NCI-H2196 (cell line): Measurements from ENCODE around the gene NOL4L.

Experiments
- DNase-seq: peaks from one replicate; lab custom pipeline; 2025; ENCODE audit not compliant: unreplicated experiment; lab: John Stamatoyannopoulos, UW

NOL4L gene

DNA sequence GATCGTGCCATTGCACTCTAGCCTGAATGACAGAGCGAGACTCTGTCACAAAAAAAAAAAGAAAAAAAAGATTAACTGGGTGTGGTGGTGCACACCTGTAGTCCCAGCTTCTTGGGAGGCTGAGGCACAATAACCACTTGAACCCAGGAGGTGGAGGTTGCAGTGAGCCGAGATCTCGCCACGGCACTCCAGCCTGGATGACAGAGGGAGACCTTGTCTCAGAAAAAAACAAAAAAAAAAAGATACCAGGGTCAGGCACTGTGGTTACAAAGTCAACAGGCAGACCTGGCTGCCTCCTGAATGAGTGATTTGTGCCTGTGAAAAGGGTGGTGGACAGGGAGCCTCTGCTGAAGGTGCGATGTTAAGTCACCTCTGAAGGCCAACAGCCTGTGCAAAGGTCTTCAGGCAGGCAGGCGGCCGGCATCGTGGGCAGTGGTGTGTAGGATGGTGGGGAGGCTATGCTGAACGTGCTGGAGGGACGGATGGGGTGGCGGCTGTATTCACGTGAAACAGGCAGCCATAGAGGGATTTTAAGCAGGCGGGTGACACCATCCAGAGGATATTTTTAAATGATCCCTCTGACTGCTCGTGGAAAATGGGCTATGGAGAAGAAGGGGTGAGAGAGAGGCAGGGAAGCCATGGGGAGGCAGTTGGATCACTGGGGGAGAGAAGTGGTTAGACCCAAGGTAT lies 41.4 kb downstream of the NOL4L start:
- DNase-seq: no peak

DNA sequence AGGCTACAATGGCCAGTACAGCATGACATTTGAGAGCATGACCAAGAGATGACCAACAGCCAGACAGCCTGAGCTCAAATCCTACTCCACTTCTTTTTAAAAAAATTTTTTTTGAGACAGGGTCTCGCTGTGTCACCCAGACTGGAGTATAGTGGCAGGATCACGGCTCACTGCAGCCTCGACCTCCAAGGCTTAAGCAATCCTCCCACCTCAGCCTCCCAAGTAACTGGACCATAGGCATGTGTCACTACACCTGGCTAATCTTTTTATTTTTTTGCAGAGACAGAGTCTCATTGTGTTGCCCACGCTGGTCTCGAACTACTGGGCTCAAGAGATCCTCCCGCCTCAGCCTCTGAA lies 42.9 kb downstream of the NOL4L start:
- no peak for DNase-seq

DNA sequence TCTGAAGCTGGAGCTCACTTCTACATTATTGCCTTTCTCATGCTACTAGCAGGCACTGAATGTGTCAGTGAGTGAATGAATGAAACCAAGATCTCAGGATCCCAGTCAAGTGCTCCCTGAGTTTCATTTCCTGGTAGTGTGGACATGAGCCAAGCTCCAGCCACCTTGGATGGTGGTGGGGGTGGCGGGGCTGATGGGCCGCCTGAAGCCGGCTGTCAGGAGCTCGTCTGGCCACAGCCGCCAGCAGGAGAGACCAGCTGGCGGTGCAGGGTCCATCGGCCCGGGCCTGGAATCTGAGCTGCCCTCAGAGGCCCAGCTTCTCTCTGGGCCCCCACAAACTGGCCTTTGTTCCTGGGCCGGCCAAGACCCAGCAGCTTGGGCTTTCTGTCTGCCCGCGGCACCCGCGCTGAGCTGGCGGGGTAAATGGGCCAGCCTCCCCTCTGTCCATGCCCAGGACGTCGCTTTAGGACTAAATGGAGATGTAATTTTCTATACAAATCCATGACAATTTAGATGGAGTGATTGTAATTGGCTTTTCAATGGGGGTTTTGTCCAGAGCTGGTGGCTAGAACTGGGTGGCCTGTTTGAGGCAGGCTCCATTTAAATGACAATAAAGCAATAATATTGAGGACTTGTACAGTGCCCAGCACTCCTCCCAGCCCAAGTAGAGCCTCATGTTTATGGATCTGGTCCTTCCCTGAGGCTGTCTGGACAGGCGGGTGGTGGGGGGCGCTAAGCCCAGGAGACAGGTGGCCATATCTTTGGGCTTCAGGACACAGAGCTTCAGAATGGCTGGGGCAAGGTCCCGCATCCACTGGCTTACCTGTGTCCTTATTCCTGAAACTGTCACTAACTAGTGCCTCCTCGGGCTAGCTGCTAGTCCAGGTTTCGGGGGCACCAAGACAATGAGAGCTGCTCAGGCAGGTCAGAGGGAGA lies 43.5 kb downstream of the NOL4L start:
- no peak for DNase-seq

DNA sequence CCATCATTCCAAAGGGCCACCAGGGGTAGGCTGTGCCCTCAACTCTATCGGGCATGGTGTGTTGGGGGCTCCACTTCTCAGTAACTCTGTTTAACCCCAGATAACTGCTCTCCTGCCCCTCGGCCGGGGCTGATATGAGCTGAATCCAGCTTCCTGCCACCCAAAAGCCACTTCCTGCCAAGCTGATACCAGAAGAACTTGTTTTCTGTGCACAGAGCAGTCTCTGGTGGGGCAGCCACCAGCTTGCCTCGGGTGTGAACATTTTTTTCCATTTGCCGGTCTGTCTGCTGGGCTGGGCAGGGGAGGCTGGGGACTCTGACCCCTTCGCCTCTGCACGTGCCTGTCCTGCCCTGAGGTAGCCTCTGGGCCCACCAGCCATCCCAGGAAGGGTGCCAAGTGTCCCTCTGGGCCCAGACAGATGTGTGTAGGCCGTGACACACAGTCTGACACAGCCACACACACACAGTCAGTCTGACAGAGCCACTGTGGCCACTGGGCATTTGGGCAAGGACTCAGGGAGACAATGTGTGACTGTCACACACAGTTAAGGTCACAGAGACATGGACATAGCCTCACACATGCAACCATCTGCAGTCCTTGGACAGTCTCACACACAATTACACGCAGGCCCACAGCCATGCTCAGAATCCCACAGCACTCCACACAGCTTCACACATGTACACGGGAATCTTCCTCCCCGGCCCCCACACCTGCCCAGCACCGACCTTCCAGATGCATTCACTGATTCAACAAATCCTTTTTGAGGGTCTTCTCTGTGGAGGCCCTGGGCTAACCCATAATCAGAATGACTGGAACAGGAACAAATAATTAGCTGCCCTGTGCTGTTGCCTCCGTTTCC lies 45.1 kb downstream of the NOL4L start:
- DNase-seq: no peak

DNA sequence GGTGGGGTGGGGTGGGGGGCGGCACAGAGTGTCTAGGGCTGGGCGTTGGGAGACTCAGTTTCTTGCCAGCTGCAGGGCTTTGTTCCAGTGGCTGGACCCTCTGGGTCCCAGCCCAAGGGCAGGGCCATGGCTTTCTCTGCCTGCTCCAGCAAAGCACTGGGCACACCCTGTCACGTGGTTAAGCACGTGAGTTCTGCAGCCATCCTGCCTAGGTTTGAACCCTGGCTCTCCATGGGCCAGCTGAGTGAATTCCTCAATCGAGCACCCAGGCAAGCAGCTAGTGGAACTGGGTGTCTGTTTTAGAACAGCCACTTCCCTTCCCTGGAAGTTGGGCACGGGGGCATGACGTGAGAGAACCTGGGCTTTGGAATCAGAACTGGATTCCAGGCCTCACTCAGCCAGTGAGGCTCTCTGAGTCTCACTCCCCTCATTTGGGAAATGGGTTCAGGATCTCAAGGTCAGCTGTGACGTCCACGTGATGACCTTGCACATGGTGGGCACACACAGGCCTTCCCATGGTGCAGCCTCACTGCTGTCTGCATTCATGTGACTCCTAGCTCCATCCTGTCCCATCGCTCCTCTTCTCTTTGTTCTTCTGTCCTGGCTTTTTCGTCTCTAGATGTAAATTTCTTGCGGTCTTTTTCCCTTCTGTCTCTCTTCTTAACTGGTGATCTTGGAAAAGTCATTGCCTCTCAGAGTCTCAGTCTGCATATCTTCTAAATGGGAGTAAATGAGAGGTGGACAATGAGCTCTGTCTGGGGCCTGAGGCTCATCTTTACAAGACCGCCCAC lies 45.9 kb downstream of the NOL4L start:
- no peak for DNase-seq

DNA sequence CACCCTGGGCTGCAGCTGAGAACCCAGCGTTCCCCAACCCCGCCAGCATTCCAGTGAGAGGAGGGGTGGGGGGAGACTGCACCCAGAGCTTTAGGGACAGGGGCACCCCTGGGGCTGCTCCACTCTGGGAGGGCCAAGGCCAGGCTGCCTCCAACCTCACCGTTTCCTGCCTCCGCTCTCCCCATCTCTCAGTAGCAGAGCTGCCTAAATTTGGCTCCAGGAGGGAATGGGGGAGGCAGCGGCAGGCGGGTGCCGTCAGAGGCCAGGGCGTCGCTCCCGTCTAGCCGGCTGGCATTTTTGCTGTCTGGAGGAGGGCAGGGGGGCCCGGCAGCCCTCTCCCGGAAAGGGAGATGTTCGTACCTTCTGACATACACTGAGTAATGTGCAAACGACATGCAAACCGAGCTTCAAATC lies 46.6 kb downstream of the NOL4L start:
- peak; percentile 27 for DNase-seq

DNA sequence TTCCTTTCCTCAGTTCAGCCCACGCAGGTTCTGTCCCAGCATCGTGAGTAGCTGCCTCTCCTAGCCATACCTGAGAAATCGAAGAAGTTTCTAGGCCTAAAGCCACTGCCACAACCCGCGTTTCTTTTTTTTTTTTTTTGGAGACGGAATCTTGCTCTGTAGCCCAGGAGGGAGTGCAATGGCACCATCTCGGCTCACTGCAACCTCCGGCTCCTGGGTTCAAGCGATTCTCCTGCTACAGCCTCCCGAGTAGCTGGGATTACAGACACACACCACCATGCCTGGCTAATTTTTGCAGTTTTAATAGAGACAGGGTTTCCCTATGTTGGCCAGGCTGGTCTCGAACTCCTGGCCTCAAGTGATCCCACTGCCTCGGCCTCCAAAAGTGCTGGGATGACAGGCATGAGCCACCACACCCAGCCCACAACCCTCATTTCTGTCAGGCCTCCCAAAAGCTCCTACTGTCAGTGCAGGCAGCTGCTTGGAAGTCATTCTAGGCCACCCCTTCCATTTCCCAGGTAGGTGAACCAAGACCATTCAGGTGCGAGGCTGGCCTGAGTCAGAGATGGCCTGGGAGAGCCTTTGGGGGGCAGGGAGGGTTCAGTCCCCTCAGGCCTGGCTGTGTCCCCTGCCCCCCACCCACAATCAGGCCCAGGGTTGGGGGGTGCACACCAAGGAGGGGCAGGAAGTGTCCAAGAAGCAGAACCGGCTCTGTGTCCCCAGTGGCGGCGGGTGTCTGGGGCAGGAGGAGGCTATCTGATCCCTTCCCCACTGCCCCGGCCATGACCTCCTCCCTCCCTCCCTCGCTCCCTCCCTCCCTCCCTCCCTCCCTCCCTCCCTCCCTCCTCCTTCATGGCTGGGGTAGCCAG lies 47.2 kb downstream of the NOL4L start:
- DNase-seq: no peak

DNA sequence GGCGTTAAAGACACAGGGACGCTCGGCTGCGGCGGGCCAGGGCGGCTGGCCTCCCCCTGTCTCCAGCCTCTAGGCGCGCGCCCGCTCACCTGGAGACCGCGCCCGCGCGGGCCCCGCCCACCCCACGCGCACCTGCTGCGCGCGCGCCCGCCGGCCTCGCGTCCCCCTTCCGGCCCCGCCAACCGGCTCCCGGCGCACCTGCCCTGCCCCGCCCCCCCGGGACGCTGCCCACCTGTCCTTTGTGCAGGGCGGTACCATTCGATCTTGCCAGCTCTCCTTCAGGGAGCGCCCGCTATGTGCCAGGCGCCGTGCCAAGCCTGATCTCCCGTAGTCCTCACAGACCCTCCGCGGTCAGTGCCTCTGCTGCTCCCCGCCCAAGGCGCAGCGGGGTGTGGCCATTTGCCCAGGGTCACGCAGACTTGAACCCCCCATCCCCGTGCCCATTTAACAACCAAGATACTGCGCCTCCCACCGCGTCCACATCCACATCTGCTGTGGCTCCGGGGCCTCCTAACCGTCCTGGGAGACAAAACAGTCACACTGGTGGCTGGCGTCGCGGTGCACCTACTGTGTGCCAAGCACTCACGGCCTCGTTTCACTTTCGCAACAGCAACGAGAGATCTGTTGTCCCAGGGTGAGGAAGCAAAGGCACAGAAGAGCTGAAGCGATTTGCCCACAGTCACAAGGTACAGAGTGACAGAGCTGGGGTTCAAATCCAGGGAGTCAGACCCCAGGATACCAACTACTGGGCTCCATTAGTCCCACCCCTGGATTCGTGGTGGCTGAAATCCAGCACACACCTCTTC lies 48.1 kb downstream of the NOL4L start:
- peak; percentile 91 for DNase-seq

DNA sequence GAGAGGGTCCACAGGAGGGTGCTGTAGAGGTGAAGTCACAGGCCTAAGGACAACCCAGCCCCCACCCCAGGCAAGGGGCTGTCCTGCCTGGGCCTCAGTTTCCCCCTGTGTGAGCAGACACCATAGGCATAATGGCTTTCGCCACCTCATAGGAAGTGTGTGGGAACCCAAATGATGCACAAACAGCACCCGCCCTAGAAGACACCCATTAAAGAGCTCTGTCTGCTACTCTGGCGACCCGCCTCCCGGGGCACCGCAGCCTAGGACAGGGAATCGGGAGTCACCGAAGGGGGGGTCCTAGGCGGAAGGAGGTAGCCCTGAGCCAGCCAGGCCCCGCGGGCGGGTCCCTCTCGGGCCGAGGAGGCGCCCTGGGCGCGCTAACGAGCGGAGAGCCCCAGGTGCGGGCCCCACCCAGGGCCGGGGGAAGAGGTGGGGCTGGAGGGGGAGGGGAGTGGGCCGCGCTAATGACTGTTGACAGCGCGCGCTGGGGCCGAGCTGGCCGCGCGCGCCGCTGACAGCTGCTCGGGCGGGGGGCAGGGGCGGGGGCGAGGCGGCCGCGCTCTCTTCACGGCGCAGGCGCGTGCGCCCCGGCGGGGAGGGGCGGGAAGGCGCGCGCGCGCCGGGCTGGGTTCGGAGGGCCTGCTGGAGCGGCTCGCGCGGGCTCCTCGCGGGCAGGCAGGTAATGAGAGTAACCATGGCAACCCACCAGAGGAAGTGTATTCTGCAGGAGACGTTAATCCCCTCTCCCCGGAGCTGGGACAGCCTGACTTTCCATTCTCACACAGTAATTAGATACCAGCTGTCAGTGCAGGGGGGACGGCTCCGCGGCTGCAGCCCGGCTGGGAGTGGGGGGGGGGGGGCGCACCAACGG lies 48.9 kb downstream of the NOL4L start:
- DNase-seq: peak; percentile 88

DNA sequence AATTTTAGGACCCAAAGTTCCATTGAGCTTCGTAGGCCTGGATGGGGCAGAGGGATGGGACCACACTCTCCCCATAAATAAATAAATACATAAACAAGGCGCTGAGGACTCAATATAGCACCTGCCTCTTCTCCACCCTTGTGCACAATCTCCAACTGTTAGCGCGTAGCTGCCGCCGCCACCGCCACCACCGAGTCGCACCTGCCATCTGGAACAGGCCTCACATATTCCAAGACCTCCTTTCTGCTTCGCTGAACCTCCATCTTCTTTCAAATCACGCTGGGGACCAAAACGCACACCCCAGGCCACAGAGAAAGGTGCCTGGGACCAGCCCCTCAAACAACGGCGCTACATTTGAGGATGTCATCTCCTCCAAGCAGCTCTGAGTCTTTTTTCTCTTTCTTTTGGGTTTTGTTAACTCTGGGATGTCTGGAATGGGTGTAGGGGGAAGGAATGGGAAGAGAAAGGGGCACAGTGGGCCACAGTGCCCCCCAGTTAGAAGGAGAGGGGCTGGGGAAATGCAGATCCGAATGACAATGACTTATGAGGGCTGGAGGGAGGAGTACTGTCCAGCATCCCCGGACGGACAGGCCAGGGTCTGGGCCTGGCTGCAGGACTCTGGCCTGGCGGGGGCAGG lies 49.7 kb downstream of the NOL4L start:
- no peak for DNase-seq

DNA sequence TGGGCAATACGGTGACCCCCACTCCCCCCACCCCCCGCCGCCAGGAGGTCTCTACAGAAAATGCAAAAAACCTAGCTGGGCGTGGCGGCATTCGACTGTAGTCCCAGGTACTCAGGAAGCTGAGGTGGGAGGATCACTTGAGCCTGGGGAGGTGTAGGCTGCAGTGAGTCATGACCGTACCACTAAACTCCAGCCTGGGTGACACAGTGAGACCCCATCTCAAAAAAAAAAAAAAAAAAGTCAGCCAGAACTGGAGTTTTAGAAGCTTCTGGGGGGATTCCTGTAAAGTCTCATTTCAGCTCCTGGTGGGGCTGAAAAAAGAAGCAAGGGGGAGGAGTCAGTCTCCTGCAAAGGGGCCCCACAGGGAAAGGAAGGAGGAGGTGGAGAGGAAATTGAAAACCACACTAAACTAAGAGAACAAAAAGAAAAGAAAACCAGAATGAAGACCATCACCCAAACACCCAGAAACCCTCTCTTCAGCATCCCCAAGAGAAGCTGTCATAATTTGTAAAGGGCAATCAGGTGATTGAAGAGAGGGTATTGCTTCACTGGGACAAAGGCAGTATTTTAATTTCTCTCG lies 50.4 kb downstream of the NOL4L start:
- no peak for DNase-seq

DNA sequence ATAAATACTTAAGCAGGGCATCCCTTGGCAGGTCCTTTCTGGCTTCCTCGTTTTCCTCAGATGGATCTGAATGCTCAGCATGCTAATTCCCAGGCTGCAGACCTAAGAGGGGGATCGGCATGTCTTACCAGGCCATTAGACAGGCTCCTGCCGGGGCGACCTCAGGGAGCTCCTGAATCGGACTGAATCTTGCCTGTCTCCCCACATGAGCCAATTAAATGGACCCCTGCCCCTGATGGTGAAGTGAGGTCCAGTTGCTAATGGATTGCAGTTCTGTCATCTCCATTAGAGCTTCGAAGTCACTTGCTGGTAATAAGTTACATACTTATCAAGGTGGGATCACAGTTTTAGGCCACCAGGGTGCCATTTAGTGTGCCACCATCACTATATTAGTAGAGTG lies 51.4 kb downstream of the NOL4L start:
- DNase-seq: no peak

DNA sequence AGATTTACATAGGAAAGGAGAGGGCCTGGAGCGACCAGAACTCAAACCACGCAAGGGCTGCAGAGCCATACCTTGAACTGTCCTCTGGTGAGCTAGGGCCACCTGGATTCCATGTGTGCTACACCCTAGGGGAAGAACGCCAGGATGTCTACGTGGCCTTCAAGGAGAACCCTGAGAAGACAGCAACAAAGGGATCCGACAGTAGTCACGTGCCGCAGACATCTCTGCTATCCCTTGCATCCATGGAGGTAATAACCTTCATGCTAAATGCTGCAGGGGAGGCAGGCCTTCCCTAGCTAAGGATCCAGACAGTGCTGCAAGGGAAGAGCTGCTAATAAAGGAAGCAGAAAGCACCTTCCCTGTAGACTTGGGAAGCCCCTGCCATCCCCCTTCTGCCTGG lies 52.9 kb downstream of the NOL4L start:
- no peak for DNase-seq

DNA sequence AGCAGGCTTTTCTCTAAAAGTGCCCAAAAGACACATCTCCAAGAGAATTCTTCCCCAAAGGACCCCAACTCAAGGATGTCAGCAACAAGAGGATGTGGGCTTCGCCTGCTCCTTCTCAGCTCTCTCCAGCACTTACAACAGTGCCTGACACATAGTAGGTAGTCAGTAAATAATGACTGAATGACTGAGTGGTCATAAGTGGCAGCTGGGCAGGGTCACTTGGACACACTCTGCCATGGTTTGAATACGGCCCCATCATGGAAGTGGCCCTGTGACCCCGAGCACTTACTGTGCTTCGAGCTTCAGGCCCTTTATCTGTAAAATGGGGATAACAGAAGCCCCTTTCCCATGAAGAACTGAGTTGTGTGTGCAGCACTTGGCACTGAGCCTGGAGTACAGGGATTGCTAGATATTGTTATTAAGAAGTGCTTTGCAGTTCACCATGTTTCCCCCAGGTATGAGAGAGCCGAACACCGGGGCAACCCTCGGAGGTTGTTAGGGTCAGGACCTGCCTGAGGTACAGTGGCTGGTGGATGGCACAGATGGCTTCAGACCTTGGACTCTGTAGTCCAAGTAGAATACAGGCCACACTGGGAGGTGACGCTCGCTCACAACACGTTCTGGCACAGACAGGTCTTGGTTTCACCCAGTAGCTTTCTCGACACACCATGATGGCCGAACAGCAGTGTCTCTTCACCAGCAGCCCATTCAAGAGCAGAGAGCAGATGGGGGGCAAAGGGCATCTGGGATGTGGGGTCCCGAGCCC lies 56.0 kb downstream of the NOL4L start:
- DNase-seq: no peak

DNA sequence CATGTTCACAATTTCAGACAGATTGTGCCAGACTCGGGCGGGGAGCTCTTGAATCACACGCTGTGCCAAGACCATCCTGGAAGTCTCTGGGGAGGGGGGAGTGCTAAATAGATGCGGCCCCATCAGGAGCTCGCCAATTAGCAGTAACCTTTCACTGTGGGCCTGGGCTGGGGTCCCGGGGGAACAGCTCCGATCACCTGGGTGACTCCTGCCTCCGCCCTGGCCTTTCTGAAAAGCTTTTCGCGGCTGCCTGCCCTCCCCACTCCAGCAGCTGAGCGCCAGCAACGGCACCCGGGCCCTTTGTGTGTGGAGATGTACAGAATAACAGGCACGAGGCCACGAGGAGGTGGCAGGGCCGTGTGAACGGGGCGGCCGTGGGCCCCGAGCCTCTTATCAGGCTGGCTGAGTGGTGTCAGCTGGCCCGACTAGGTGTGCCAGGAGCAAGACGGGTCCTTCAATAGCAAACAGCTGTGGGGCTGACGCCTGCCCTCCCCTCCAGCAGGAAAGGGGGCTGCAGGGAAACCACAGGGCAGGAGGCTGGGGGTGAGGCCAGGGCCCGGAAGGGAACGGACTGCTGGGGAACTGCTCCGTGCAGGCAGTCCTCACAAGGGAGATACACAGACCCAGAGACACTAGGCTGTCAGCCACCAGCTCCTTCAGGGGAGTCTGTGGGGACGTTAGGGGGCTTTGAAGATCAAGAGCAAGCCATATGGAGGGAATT lies 56.8 kb downstream of the NOL4L start:
- DNase-seq: peak; percentile 33
